HG03469 (cell line): Measurements from ENCODE around the gene MTA3.
A peak's percentile ranks its signal among the peaks of the same experiment; 100 is the strongest.

ENCODE experiments used
- ATAC-seq: cut with Tn5 transposase; IDR thresholded peaks from one replicate; pipeline ENCODE4 v1.9.1; 2021; ENCODE audit warnings: mild to moderate bottlenecking, moderate library complexity, moderate number of reproducible peaks; ENCODE audit not compliant: unreplicated experiment

MTA3 gene

GRCh38 chr2:42777883-42778805, 209.7 kb downstream of the MTA3 start:
- ATAC-seq, result no peak

DNA sequence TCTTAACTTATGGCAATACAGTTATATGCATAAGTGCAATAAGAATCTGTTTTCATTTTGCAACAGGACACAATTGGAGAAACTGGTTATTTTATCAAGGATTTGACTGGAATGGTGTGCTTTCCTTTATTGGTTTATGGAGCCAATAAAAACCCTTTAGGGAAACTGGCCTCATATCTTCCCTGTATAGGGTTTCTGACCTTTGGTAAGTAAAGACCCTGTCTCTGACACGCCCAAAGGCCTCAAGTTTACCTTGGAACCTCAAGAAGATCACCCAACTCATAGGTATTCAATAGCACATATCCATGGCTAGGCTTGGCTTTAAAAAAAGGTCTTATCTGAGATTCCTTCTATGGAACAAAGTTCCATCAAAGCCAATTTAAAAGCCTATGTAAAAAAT, 212.7 kb downstream of the MTA3 start:
- ATAC-seq, result no peak

DNA sequence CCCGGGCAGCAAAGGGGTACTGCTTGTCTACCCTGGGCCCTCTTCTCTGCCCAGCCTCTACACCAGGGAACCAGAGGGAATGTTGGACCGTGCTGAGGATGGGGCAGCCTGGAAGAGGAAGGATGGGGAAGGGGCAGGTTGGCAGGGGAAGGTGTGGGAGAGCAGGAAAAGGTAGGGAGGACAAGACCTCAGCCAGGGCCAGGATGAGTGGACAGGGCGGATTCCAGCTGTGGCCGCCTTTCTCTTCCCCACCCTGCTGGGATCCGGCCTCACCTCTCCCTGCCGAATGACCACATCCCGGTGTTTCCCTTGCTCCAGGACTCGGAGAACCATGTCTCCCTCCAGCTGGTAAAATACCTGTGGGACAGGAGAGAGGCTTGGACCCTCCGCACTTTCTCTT, 215.1 kb downstream of the MTA3 start:
- ATAC-seq, result no peak

DNA sequence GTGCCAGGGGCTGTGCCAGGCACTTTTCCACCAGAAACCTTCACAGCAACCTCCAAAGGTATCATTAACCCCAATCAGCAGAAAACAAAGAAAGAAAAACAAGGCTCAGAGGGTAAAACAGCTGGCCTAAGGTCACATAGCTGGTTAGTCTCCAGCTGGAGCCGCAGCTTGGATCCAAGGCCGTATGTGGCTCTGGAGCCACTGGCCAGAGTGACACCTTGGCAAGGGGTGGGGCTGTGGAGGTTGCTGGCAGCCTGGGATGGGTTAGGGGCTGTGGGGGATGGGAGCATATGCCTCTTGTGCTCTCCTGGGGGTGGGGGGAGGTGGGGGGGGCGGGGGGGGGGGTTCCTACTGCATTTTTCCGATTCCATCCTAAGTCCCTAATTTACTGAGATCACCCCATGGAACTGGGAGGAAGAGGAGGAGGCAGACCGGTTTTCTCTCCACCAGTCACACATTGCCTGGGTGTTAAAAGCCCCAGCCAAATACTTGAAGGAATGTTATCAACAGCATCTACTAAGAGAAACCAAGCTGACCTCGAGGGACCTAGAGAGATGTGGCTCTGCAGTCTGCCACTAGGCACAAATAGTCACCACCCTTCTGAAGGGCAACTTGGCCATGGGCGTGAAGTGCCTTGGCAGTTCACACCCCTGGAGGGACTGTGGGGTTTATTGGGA, 215.9 kb downstream of the MTA3 start:
- no peak for ATAC-seq

DNA sequence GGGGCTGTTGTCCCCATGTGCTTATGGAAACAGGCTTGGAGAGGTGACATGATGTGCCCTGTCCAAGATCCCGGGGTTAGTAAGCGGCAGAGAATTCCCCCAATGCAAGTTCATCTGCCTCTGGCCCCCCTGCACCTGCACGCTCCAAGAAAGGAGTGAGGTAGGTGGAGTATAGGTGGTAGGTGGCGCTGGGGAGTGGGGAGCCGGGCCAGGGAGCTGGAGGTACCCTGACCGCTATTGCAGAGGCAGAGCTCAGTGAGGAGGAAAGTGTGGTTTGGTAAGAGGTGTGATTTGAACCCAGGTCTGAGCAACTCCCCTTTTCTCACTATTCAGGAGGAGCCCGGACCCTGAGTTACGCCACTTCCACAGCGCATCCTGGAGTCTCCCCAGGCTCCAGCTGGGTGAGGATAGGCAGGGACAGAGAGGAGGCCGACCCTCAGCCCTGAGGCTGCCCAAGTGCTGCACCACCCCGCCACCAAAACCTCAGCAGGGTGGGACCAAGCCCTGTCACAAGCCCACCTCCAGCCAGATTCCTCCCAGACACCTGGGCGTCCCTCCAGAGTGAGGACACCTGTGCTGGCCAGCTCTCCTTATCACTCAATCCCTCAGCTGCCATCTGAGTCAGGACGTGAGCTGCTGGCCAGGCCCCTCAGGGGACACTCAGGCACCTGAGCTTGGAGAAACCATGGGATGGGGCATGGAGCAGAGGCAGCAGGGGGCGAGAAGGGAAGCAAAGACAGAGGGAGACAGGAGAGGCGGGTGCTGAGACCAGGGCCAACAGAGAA, 218.3 kb downstream of the MTA3 start:
- ATAC-seq, result no peak

GRCh38 chr2:42787424-42787787, 219.0 kb downstream of the MTA3 start:
- no peak for ATAC-seq

GRCh38 chr2:42787788-42788477, 219.5 kb downstream of the MTA3 start:
- ATAC-seq, result no peak

DNA sequence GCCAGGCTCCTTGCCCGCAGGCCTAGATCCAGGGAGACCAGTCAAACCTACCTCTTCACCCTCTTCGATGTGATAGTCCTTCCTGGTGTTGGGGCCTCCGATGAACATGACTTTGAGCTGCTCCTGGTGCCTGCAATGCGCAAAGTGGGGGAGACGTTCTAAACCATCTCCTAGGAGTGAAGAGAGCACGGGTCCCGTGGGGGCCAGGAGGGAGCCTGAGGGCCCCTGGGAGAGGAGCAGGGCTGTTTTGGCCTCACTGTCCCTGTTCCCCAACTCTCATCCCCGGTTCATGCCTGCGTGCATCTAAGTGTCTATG, 220.0 kb downstream of the MTA3 start:
- ATAC-seq, result no peak

- no peak for ATAC-seq
Observed at GRCh38 chr2:42788882-42789281, 220.4 kb downstream of the MTA3 start.

DNA sequence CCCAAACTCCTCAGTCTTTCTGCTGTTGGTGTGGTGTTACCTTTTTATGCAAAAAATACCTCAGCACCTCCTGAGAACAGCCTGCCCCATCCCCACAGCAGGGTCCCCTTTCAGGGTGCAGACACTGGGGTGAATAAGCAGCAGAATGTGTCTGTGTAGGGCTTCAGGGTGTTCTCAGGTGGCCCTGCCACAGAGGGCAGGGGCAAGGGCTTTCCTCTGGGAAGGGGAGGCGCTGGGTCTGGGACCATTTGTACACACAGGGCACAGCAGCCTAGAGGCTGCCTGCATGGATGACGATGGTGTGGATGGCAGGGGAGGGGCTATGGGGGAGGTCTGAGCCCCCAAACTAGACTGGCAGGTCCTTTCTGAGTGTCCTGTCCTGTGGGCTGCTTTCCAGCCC, 221.3 kb downstream of the MTA3 start:
- no peak for ATAC-seq

GRCh38 chr2:42791606-42792005, 223.2 kb downstream of the MTA3 start:
- no peak for ATAC-seq

DNA sequence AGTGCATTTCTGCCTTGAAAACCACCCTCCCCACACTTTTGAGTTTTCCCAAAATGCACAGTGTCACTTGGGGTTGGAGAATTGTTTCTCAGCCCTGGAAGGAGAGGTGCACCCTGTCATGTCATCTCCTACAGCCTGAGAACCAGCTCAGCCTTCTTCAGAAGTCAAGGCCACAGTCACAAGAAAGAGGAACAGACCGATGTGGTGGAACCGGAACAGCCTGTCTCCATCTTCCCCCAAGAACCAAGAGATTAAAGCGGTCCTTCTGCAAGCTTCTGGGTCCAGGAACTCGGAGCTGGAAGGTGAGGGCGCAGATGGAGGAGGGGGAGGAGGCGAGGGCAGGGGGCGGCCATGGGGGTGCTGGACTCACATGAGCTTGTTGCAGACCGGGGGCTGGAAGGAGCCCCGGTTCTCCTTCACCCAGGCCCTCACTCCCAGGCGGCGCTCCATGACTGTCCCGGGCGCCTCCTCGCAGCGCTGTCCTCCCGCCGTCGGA, 223.7 kb downstream of the MTA3 start:
- ATAC-seq, result no peak

GRCh38 chr2:42792583-42793333, 224.3 kb downstream of the MTA3 start, which contains the start of gene HAAO:
Gene HAAO (minus strand): TSS chr2:42792583. CDS start chr2:42792536, 47 bp downstream.
- no peak for ATAC-seq

GRCh38 chr2:42793334-42794270, 225.2 kb downstream of the MTA3 start:
- no peak for ATAC-seq

GRCh38 chr2:42794271-42795046, 226.0 kb downstream of the MTA3 start:
- no peak for ATAC-seq

GRCh38 chr2:42795275-42795674, 226.8 kb downstream of the MTA3 start:
- no peak for ATAC-seq

- ATAC-seq, result peak; percentile 30
Observed at GRCh38 chr2:42795841-42796301, 227.4 kb downstream of the MTA3 start.
